Aorta (tissue), 5 donors: ENCODE data around the gene IL31RA. TPM values are rescaled to one million over a fixed set of nuclear protein-coding genes. Genes with fewer than 3 reads are reported as not detected.

Experiments used
- ATAC-seq: fragments of 200-7000 bp; cut with Tn5 transposase; one replicate; pipeline ENCODE4 v1.9.1; 2022; ENCODE audit warnings: moderate library complexity; ENCODE audit not compliant: low FRiP score
- DNase-seq, 2 donors: peaks; one replicate each; pipeline ENCODE4 v3.0.0-alpha.2; 2020
- H3K27ac ChIP-seq, 2 donors: one replicate each; pipeline ENCODE4 v1.5.1; 2013; ENCODE audit warnings: low read length in 2 of 2, mild to moderate bottlenecking in 2 of 2, moderate library complexity in 2 of 2, control low read depth in 1 of 2, inconsistent platforms in 1 of 2, low read depth in 1 of 2
- H3K27me3 ChIP-seq, 2 donors: one replicate each; pipeline ENCODE4 v1.6.1; 2013; ENCODE audit warnings: control low read depth in 1 of 2, low read length in 1 of 2, mild to moderate bottlenecking in 1 of 2, moderate library complexity in 1 of 2; ENCODE audit not compliant: insufficient read depth in 2 of 2, control insufficient read depth in 1 of 2
- H3K36me3 ChIP-seq, 2 donors: one replicate each; pipeline ENCODE4 v1.6.1; 2013; ENCODE audit warnings: control low read depth in 1 of 2, low read length in 1 of 2, mild to moderate bottlenecking in 1 of 2; ENCODE audit not compliant: insufficient read depth in 2 of 2, control insufficient read depth in 1 of 2
- H3K4me1 ChIP-seq, 2 donors: one replicate each; pipeline ENCODE4 v1.6.1; 2013; ENCODE audit warnings: low read length in 2 of 2, control low read depth in 1 of 2, mild to moderate bottlenecking in 1 of 2, moderate library complexity in 1 of 2; ENCODE audit not compliant: insufficient read depth in 2 of 2, control insufficient read depth in 1 of 2
- H3K4me3 ChIP-seq, 2 donors: one replicate each; pipeline ENCODE4 v1.5.1; 2013; ENCODE audit warnings: low read length in 2 of 2, control low read depth in 1 of 2, mild to moderate bottlenecking in 1 of 2
- H3K9me3 ChIP-seq: one replicate; pipeline ENCODE4 v1.6.1; 2013; ENCODE audit warnings: mild to moderate bottlenecking, low read length; ENCODE audit not compliant: control insufficient read depth
- whole genome bisulfite sequencing, 2 donors: extraction: QIAGEN DNeasy Blood & Tissue Kit; methylation state at CpG; one replicate each; pipeline ENCODE4 v1.1.7; 2013; 5-methylcytosine and 5-hydroxymethylcytosine counted together
- intact Hi-C, 2 donors: fragments of 100-400 bp; cut with DNase I; formaldehyde crosslinking; loops; one replicate each; pipeline versions ENCODE4 v1.14.2 to v1.15.0; 2022
- polyA plus RNA-seq, 2 donors: library from polyadenylated mRNA; stranded (reverse); fragments of 200-250 nt; gene quantifications; one replicate each; pipeline ENCODE4 v1.2.3, GENCODE V29; 2013
- total RNA-seq, 2 donors: library from RNA; stranded (reverse); fragmentation: NEBNext Ultra II Directional; extraction: Animal tissue kit (Norgen Biotek cat#: 25700); gene quantifications; one replicate each; pipeline ENCODE4 v1.2.1, GENCODE V29; 2021
- donor health status: healthy with polysubstance abuse.
- donor health status: Bipolar disorder and iron deficiency.
- donor health status: DM: no; HTN: no; CAD: no.
- donor health status: DM: no; HTN: no; CAD: no.
- donor health status: DM: yes; HTN: yes; CAD: no.

Gene IL31RA
- total and polyA plus RNA-seq, 4 donors, result 0.36 to 3.7 (median 1.8) TPM

DNA sequence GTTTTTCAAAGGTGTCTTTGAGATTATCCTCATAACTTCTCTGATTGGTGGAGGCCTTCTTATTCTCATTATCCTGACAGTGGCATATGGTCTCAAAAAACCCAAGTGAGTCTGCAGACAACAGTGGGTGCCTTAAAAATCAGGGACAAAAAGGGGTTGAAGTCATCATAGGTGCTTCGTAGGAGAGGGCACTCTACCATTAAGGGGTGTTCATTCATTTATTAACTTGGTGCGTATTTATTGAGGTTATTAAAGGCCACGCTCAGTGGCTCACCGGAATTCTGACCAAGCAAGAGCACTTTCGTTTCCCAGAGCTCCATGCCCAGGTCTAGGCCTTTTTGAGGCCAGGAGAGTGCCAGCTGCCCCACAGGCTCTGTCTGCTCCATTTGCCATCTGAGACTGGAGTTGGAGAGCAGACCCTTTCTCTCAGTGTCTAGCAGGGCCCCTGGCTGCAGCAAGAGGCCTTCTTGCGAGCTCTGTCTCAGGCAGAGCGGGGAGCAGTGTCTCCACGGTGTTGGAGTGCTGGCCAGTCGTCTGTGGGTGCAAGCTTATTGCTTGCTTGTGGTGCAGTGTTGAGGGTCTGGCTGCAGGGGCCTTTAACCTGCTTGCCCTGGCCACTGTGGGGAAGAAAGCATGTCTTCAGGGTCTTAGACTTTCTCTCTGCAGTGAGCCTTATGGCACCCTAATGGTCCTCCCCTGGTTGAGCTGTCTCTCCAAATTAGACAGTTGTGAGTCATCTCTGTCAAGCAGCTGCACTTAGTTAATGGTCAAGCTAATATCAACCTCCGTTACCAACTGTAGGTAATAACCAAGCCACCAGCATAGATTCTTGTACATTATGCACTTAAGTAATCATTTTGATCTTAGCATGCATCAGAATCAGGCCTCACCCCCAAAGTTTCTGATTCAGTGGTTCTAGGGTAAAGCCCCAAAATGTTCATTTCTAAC is 62.6 kb downstream of the IL31RA start:
- Histone ChIP-seq H3K9me3 (no peaks in the 10 kb centered on the region), H3K4me1 (peaks cover 0 to 5% of the 10 kb centered on the region in 2 donors), H3K27ac (no peak overlapping the region), H3K36me3 (no peaks in the 10 kb centered on the region), H3K4me3 (no peak overlapping the region), H3K27me3 (no peaks in the 10 kb centered on the region)
- intact Hi-C loops, result no loop called here
- WGBS, 2 donors, result 97% methylated on average over 10 of the region's 10 CpGs
- no peak for DNase-seq
- ATAC-seq, result no peak

- Histone ChIP-seq H3K4me3 (no peak overlapping the region), H3K9me3 (no peaks in the 10 kb centered on the region), H3K36me3 (no peaks in the 10 kb centered on the region), H3K4me1 (peaks cover 0 to 5% of the 10 kb centered on the region in 2 donors), H3K27ac (no peak overlapping the region), H3K27me3 (no peaks in the 10 kb centered on the region)
- 99% methylated on average over 2 of the region's 2 CpGs for WGBS, 2 donors
- ATAC-seq (no peak), DNase-seq (no peak)
- intact Hi-C loops, result no loop called here
Measured at GRCh38 chr5:55914971-55915370, 63.8 kb downstream of the IL31RA start.

DNA sequence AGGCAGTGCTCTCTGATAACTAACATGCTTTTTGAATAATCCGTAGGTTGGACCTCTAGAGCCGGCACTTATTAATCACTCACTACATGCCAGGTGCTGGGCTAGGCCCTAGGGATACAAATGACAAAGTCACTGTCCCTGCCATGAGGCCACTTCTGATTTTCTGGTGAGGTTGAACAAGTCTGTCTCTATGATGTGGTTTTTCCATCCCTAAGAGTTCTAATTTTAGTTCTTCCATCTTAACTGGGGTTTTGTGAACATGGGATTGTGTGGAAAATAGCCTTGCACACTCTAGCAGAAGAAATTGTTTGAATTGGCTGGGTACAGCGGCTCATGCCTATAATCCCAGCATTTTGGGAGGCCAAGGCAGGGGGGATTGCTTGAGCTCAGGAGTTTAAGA is 64.6 kb downstream of the IL31RA start:
- Histone ChIP-seq H3K4me3 (no peak overlapping the region), H3K4me1 (peaks cover 0 to 5% of the 10 kb centered on the region in 2 donors), H3K9me3 (no peaks in the 10 kb centered on the region), H3K27ac (no peak overlapping the region), H3K27me3 (no peaks in the 10 kb centered on the region), H3K36me3 (no peaks in the 10 kb centered on the region)
- intact Hi-C loops, result no loop called here
- DNase-seq, result no peak
- no peak for ATAC-seq
- WGBS, 2 donors, result 7 to 23% methylated on average over 3 of the region's 3 CpGs

DNA sequence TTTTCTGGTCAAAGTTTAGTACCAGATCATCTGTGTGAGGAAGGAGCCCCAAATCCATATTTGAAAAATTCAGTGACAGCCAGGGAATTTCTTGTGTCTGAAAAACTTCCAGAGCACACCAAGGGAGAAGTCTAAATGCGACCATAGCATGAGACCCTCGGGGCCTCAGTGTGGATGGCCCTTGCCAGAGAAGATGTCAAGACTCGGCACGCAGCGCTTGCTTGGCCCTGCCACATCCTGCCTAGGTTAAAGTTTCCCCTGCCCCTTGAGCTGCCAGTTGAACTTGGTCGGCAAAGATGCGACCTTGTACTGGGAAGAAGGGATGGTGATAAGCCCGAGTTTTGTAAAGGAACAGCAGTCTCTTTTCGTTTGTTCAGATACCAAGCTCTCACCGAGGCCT is 65.8 kb downstream of the IL31RA start:
- ATAC-seq (no peak), DNase-seq (no peak)
- H3K36me3 ChIP-seq, result no peaks in the 10 kb centered on the region
- WGBS, 2 donors, result 85% methylated on average over 10 of the region's 10 CpGs
- H3K4me1 ChIP-seq, result peaks cover 0 to 5% of the 10 kb centered on the region in 2 donors
- no peak overlapping the region for H3K27ac ChIP-seq
- H3K9me3 ChIP-seq, result no peaks in the 10 kb centered on the region
- intact Hi-C loops, result no loop called here
- H3K27me3 ChIP-seq, result no peaks in the 10 kb centered on the region
- no peak overlapping the region for H3K4me3 ChIP-seq

GRCh38 chr5:55917402-55918086 is 66.4 kb downstream of the IL31RA start:
- intact Hi-C loops, result no loop called here
- Histone ChIP-seq H3K27me3 (no peaks in the 10 kb centered on the region), H3K36me3 (no peaks in the 10 kb centered on the region), H3K9me3 (no peaks in the 10 kb centered on the region), H3K27ac (no peak overlapping the region), H3K4me1 (peaks cover 0 to 5% of the 10 kb centered on the region in 2 donors), H3K4me3 (no peak overlapping the region)
- no peak for DNase-seq
- WGBS, 2 donors, result 91 to 93% methylated on average over 5 of the region's 5 CpGs
- no peak for ATAC-seq

DNA sequence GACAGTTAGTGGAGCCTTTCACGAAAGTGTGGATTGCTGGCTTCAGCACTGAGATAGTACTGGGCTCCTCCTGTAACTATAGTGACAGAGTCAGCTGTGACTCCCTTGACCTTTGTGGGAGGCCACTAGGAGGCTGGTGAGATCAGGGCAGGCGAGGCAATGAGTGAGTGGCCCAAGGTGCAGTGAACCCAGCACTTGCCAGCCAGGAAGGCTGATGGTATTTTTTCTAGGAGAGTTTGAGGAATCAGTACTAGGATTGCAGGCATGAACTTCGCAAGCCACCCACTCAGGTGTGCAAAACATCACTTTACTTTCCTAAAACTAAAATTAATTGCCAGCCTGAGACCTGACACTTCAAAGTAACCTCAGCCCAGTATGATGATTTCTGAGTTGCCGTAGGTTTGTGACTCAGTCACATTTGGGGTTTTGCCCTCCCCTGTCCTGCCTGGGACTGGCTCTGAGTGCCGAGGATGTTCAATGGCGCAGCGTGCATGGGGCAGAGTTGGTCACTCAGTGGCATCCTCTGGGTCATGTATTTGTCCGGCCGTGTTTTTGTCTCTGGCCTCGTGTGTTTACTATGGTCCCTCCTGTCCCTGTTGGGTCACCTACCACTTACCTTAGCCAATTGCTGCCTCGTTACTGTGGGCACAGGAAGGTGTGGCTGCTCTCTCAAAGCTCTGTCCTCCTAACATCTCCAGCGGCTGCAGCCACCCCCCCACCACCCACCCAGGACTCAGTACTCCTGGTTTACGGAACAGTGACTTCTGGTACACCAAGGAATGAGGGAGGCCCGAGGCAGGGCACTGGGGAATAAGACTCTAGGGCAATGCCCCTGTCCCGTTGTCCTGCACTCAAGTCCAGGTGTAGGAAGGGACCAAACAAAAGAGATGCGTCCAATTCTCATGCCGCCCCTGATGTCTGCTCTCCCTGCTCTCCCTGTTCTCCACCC is 67.2 kb downstream of the IL31RA start:
- intact Hi-C loops, result no loop called here
- WGBS, 2 donors, result 93 to 95% methylated on average over 17 of the region's 17 CpGs
- Histone ChIP-seq H3K36me3 (no peaks in the 10 kb centered on the region), H3K4me1 (peaks cover 0 to 5% of the 10 kb centered on the region in 2 donors), H3K9me3 (no peaks in the 10 kb centered on the region), H3K27me3 (no peaks in the 10 kb centered on the region), H3K4me3 (no peak overlapping the region), H3K27ac (no peak overlapping the region)
- no peak for ATAC-seq
- DNase-seq, result no peak

DNA sequence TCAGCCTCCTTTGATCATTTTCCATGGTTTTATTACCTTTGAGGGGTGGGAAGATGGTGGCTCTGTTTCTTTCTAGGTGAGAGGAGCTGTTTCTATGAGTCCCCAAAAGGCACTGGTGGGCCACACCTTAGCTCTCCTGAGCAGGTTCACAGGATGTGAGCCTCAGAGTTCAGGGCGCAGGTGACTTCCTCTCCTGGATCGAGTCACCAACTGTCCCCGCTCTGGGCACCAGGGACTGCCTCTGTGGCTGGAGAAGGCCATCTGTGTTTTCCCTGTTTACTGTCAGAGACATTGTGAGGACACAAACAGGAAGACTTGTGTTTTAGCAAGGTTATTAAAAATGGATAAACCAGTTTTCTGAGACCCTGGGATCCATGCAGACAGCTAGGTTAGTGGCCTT is 68.5 kb downstream of the IL31RA start:
- no peak overlapping the region for H3K27ac ChIP-seq
- ATAC-seq (no peak), DNase-seq (no peak)
- no peaks in the 10 kb centered on the region for H3K36me3 ChIP-seq
- 94 to 96% methylated on average over 3 of the region's 3 CpGs for WGBS, 2 donors
- H3K4me1 ChIP-seq, result peaks cover 0 to 5% of the 10 kb centered on the region in 2 donors
- intact Hi-C loops, result no loop called here
- no peaks in the 10 kb centered on the region for H3K9me3 ChIP-seq
- no peak overlapping the region for H3K4me3 ChIP-seq
- H3K27me3 ChIP-seq, result no peaks in the 10 kb centered on the region

DNA sequence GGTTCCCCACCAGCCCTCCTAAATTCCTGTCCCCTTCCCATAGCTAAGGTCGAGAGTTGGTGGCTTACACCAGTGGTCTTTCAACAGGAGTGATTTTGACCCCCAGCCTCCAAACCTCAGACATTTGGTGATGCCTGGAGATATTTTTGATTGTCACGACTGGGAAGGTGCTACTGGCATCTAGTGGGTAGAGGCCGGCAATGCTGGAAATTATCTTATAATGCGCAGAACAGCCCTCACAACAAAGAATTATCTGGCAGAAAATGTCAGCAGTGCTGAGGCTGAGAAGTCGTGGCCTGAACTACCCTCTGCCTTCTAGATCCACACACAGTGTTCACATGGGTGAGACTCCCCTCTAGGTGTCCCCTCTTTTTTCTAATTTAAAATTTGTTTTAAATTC is 69.6 kb downstream of the IL31RA start:
- ATAC-seq, result no peak
- Histone ChIP-seq H3K36me3 (no peaks in the 10 kb centered on the region), H3K9me3 (no peaks in the 10 kb centered on the region), H3K27me3 (no peaks in the 10 kb centered on the region), H3K27ac (no peak overlapping the region), H3K4me3 (no peak overlapping the region), H3K4me1 (peaks cover 0 to 5% of the 10 kb centered on the region in 2 donors)
- intact Hi-C loops, result no loop called here
- WGBS, 2 donors, result 73 to 76% methylated on average over 5 of the region's 5 CpGs
- DNase-seq, result no peak
